ENCODE results near the gene RUFY1.

The RUFY1 gene

GRCh38 chr5:179526978-179527377 lies 23.4 kb upstream of the RUFY1 start:
- DNase-seq (ENCODE audit: low spot score) = no peak
- Histone ChIP-seq H2AK5ac (ENCODE audit: low read depth, low read length) (no peak overlapping the region), H2BK15ac (ENCODE audit: low read length) (no peak overlapping the region), H2BK12ac (ENCODE audit: low read length) (no peak overlapping the region), H4K8ac (ENCODE audit: low read depth, low read length) (no peak overlapping the region), H3K9me3 (replicated peaks in 1 of 2; ENCODE audit: control insufficient read depth in 2 of 2, insufficient read depth in 1 of 2, low read depth in 1 of 2, low read length in 2 of 2) (peaks cover 0 to 7% of the 10 kb centered on the region in 2 donors), H3K27ac (replicated peaks; ENCODE audit: low read length) (no peak overlapping the region), H3K79me1 (ENCODE audit: low read depth, low read length) (no peaks in the 10 kb centered on the region), H3K18ac (ENCODE audit: low read length) (no peak overlapping the region), H3K4me2 (ENCODE audit: insufficient read depth, low read length, poor library complexity, severe bottlenecking) (no peak overlapping the region), H4K91ac (ENCODE audit: low read depth, low read length, poor library complexity) (no peak overlapping the region), H2BK5ac (ENCODE audit: low read length) (no peak overlapping the region), H3K27me3 (ENCODE audit: control insufficient read depth in 3 of 3, insufficient read depth in 3 of 3, low read depth in 1 of 3, low read length in 3 of 3) (peaks cover 0 to 3% (median 0%) of the 10 kb centered on the region in 3 experiments), H2AFZ (ENCODE audit: low read length) (no peak overlapping the region), H3K4ac (ENCODE audit: low read length) (no peak overlapping the region), H2BK120ac (ENCODE audit: low read depth, low read length) (no peak overlapping the region), H3K4me3 (ENCODE audit: low read length in 2 of 2) (no peak overlapping the region), H3K23ac (ENCODE audit: low read depth, low read length, poor library complexity) (no peak overlapping the region), H3K14ac (ENCODE audit: low read length) (no peak overlapping the region), H3K36me3 (replicated peaks in 1 of 2; ENCODE audit: control insufficient read depth in 2 of 2, insufficient read depth in 2 of 2, low read length in 2 of 2) (no peaks in the 10 kb centered on the region), H3K4me1 (ENCODE audit: control insufficient read depth in 2 of 2, insufficient read depth in 1 of 2, low read depth in 1 of 2, low read length in 2 of 2) (no peaks in the 10 kb centered on the region), H3K9ac (ENCODE audit: low read depth, low read length, poor library complexity) (no peak overlapping the region)
- no CpG with 5 or more reads among the region's 1 CpG for WGBS, 2 donors (ENCODE audit: extremely low coverage in 2 of 2, insufficient read length in 2 of 2, insufficient replicate concordance in 1 of 2)

DNA sequence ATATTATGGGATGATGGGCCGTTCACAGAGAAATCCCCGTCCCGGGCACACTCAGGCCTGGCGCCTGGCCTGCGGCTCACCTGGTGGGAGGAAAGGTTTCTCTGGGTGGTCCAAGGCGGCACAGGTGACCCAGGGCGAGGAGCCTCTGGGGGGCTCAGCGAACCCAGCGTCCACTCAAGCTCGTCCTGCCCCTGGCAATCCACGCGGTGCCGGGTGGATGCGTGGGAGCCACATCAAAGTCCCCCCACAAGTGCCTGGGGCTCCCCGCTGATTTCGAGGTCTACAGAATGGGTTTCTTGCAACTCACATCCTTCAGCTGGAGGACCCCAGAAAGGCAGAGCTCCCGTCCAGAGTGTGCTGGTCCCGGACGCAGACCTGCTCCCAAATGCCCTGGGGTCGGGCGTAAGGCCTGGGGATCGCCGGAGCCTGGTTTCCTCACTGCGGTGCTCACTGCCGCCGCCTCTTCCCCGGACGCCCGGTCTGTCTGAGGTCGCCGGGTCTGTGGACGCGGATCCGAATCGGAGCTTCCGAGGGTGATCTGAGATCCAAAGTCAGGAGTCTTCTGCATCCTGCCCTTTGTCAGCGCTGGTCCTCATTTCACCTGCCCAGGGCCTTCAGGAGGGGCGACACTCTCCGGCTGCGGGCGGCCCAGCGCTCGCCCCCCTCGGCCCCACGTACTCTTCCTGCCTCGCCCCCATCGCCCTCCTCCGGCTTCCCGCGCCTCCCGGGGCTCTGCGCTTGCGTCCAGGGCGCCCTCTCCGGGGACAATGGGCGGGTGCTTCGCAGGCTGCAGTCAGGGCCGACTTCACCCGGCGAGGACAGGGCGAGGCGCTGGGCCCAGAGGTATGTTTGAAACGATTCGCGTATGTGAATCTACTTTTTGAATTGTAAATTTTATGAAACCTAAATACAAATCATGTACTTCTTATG lies 20.0 kb upstream of the RUFY1 start:
- H3K9ac ChIP-seq (ENCODE audit: low read depth, low read length, poor library complexity) = peak overlapping the region; percentile 55
- DNase-seq (ENCODE audit: low spot score) = peak; percentile 5
- H2AK5ac ChIP-seq (ENCODE audit: low read depth, low read length) = peak overlapping the region; percentile 74
- no peak overlapping the region for H4K91ac ChIP-seq (ENCODE audit: low read depth, low read length, poor library complexity)
- H3K9me3 ChIP-seq (replicated peaks in 1 of 2; ENCODE audit: control insufficient read depth in 2 of 2, insufficient read depth in 1 of 2, low read depth in 1 of 2, low read length in 2 of 2) = peaks cover 0 to 7% of the 10 kb centered on the region in 2 donors
- no peak overlapping the region for H3K27ac ChIP-seq (replicated peaks; ENCODE audit: low read length)
- H3K18ac ChIP-seq (ENCODE audit: low read length) = peak overlapping the region; percentile 95
- H2AFZ ChIP-seq (ENCODE audit: low read length) = peak overlapping the region; percentile 53
- H4K8ac ChIP-seq (ENCODE audit: low read depth, low read length) = peak overlapping the region; percentile 76
- peak overlapping the region; percentile 46 for H2BK5ac ChIP-seq (ENCODE audit: low read length)
- H3K23ac ChIP-seq (ENCODE audit: low read depth, low read length, poor library complexity) = peak overlapping the region; percentile 73
- peak overlapping the region; percentile 57 for H3K4me2 ChIP-seq (ENCODE audit: insufficient read depth, low read length, poor library complexity, severe bottlenecking)
- H3K36me3 ChIP-seq (replicated peaks in 1 of 2; ENCODE audit: control insufficient read depth in 2 of 2, insufficient read depth in 2 of 2, low read length in 2 of 2) = no peaks in the 10 kb centered on the region
- H2BK15ac ChIP-seq (ENCODE audit: low read length) = peak overlapping the region; percentile 96
- no peaks in the 10 kb centered on the region for H3K4me1 ChIP-seq (ENCODE audit: control insufficient read depth in 2 of 2, insufficient read depth in 1 of 2, low read depth in 1 of 2, low read length in 2 of 2)
- no CpG with 5 or more reads among the region's 65 CpGs for WGBS, 2 donors (ENCODE audit: extremely low coverage in 2 of 2, insufficient read length in 2 of 2, insufficient replicate concordance in 1 of 2)
- H3K79me1 ChIP-seq (ENCODE audit: low read depth, low read length) = no peaks in the 10 kb centered on the region
- H3K4ac ChIP-seq (ENCODE audit: low read length) = no peak overlapping the region
- no peak overlapping the region for H2BK12ac ChIP-seq (ENCODE audit: low read length)
- peak overlapping the region in 1 of 2 donors; percentile 68 for H3K4me3 ChIP-seq (ENCODE audit: low read length in 2 of 2)
- H2BK120ac ChIP-seq (ENCODE audit: low read depth, low read length) = peak overlapping the region; percentile 81
- H3K14ac ChIP-seq (ENCODE audit: low read length) = peak overlapping the region; percentile 89
- peaks cover 0 to 3% (median 0%) of the 10 kb centered on the region in 3 experiments for H3K27me3 ChIP-seq (ENCODE audit: control insufficient read depth in 3 of 3, insufficient read depth in 3 of 3, low read depth in 1 of 3, low read length in 3 of 3)

- Histone ChIP-seq H4K8ac (ENCODE audit: low read depth, low read length) (no peak overlapping the region), H4K91ac (ENCODE audit: low read depth, low read length, poor library complexity) (no peak overlapping the region), H2BK5ac (ENCODE audit: low read length) (no peak overlapping the region), H3K36me3 (replicated peaks in 1 of 2; ENCODE audit: control insufficient read depth in 2 of 2, insufficient read depth in 2 of 2, low read length in 2 of 2) (no peaks in the 10 kb centered on the region), H3K18ac (ENCODE audit: low read length) (no peak overlapping the region), H3K23ac (ENCODE audit: low read depth, low read length, poor library complexity) (no peak overlapping the region), H2BK12ac (ENCODE audit: low read length) (no peak overlapping the region), H2AK5ac (ENCODE audit: low read depth, low read length) (no peak overlapping the region), H3K9me3 (replicated peaks in 1 of 2; ENCODE audit: control insufficient read depth in 2 of 2, insufficient read depth in 1 of 2, low read depth in 1 of 2, low read length in 2 of 2) (peaks cover 0 to 7% of the 10 kb centered on the region in 2 donors), H3K4ac (ENCODE audit: low read length) (no peak overlapping the region), H3K27ac (replicated peaks; ENCODE audit: low read length) (no peak overlapping the region), H3K79me1 (ENCODE audit: low read depth, low read length) (no peaks in the 10 kb centered on the region), H2BK120ac (ENCODE audit: low read depth, low read length) (no peak overlapping the region), H2AFZ (ENCODE audit: low read length) (no peak overlapping the region), H3K4me1 (ENCODE audit: control insufficient read depth in 2 of 2, insufficient read depth in 1 of 2, low read depth in 1 of 2, low read length in 2 of 2) (no peaks in the 10 kb centered on the region), H3K9ac (ENCODE audit: low read depth, low read length, poor library complexity) (no peak overlapping the region), H3K4me3 (ENCODE audit: low read length in 2 of 2) (no peak overlapping the region), H3K4me2 (ENCODE audit: insufficient read depth, low read length, poor library complexity, severe bottlenecking) (no peak overlapping the region), H2BK15ac (ENCODE audit: low read length) (no peak overlapping the region), H3K27me3 (ENCODE audit: control insufficient read depth in 3 of 3, insufficient read depth in 3 of 3, low read depth in 1 of 3, low read length in 3 of 3) (no peaks in the 10 kb centered on the region), H3K14ac (ENCODE audit: low read length) (no peak overlapping the region)
- WGBS, 2 donors (ENCODE audit: extremely low coverage in 2 of 2, insufficient read length in 2 of 2, insufficient replicate concordance in 1 of 2) = no CpG with 5 or more reads among the region's 6 CpGs
- DNase-seq (ENCODE audit: low spot score) = no peak
These were observed 17.3 kb upstream of the RUFY1 start for GRCh38 chr5:179533024-179533423.

DNA sequence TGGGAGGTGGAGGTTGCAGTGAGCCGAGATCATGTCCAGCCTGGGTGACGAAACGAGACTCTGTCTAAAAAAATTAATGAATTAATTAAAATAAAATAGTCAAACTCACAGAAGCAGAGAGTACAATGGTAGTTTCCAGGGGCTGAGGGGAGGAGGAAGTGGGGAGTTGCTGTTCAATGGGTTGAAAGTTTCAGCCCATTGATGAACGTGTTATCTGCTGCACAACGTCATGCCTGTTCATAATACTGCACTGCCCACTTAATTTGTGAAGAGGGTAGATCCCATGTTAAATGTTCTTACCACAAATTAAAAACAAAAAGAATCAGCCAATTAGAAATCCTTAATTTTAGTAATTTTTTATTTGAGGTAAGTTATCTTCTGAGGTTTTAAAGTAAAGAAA lies 16.4 kb upstream of the RUFY1 start:
- H3K23ac ChIP-seq (ENCODE audit: low read depth, low read length, poor library complexity) = no peak overlapping the region
- H2BK120ac ChIP-seq (ENCODE audit: low read depth, low read length) = no peak overlapping the region
- no peak overlapping the region for H3K18ac ChIP-seq (ENCODE audit: low read length)

More for the DNA sequence above, 16.4 kb upstream of the RUFY1 start:
- H3K4me1 ChIP-seq (ENCODE audit: control insufficient read depth in 2 of 2, insufficient read depth in 1 of 2, low read depth in 1 of 2, low read length in 2 of 2) = no peaks in the 10 kb centered on the region
- no peak overlapping the region for H3K4me3 ChIP-seq (ENCODE audit: low read length in 2 of 2)
- H2BK15ac ChIP-seq (ENCODE audit: low read length) = no peak overlapping the region
- H2BK12ac ChIP-seq (ENCODE audit: low read length) = no peak overlapping the region
- H2AK5ac ChIP-seq (ENCODE audit: low read depth, low read length) = no peak overlapping the region
- no peak overlapping the region for H4K8ac ChIP-seq (ENCODE audit: low read depth, low read length)
- H3K9me3 ChIP-seq (replicated peaks in 1 of 2; ENCODE audit: control insufficient read depth in 2 of 2, insufficient read depth in 1 of 2, low read depth in 1 of 2, low read length in 2 of 2) = peaks cover 0 to 7% of the 10 kb centered on the region in 2 donors
- H3K9ac ChIP-seq (ENCODE audit: low read depth, low read length, poor library complexity) = no peak overlapping the region
- no peak overlapping the region for H2AFZ ChIP-seq (ENCODE audit: low read length)
- H3K27ac ChIP-seq (replicated peaks; ENCODE audit: low read length) = no peak overlapping the region
- H3K14ac ChIP-seq (ENCODE audit: low read length) = no peak overlapping the region
- no peak overlapping the region for H4K91ac ChIP-seq (ENCODE audit: low read depth, low read length, poor library complexity)
- no peaks in the 10 kb centered on the region for H3K79me1 ChIP-seq (ENCODE audit: low read depth, low read length)
- WGBS, 2 donors (ENCODE audit: extremely low coverage in 2 of 2, insufficient read length in 2 of 2, insufficient replicate concordance in 1 of 2) = no CpG with 5 or more reads among the region's 5 CpGs
- no peak for DNase-seq (ENCODE audit: low spot score)
- H3K27me3 ChIP-seq (ENCODE audit: control insufficient read depth in 3 of 3, insufficient read depth in 3 of 3, low read depth in 1 of 3, low read length in 3 of 3) = no peaks in the 10 kb centered on the region
- H2BK5ac ChIP-seq (ENCODE audit: low read length) = no peak overlapping the region
- no peak overlapping the region for H3K4ac ChIP-seq (ENCODE audit: low read length)
- no peaks in the 10 kb centered on the region for H3K36me3 ChIP-seq (replicated peaks in 1 of 2; ENCODE audit: control insufficient read depth in 2 of 2, insufficient read depth in 2 of 2, low read length in 2 of 2)
- H3K4me2 ChIP-seq (ENCODE audit: insufficient read depth, low read length, poor library complexity, severe bottlenecking) = no peak overlapping the region

Measured in neuronal stem cell (in vitro differentiated cells).